CD14-positive monocyte (primary cell): Measurements from ENCODE around the gene ARID3B. TPM values are rescaled to one million over a fixed set of nuclear protein-coding genes. Genes with fewer than 3 reads are reported as not detected.

Experiments
- DNase-seq, 3 donors: peaks; one replicate each; pipeline ENCODE4 v3.0.0-alpha.2; 2011 to 2022
- H2AFZ ChIP-seq: 2 replicates; pipeline ENCODE4 v1.6.0; 2012; ENCODE audit warnings: mild to moderate bottlenecking, low read depth, low read length, inconsistent platforms; ENCODE audit not compliant: insufficient read depth, poor library complexity, severe bottlenecking
- H3K27ac ChIP-seq, 2 donors: 1 replicate in 1 of 2; 2 replicates in 1 of 2; pipeline ENCODE4 v1.5.1; 2012 to 2013; ENCODE audit warnings: low read length in 2 of 2, control low read depth in 1 of 2, inconsistent platforms in 1 of 2, low read depth in 1 of 2, mild to moderate bottlenecking in 1 of 2
- H3K27me3 ChIP-seq, 2 donors: one replicate each; pipeline versions ENCODE4 v1.6.0 to v1.6.1; 2011 to 2013; ENCODE audit warnings: low read length in 2 of 2; ENCODE audit not compliant: control insufficient read depth in 2 of 2, insufficient read depth in 2 of 2
- H3K36me3 ChIP-seq, 2 donors: replicated peaks in 1 of 2; 1 replicate in 1 of 2; 2 replicates in 1 of 2; pipeline versions ENCODE4 v1.5.1 to v1.6.1; 2012 to 2013; ENCODE audit warnings: low read length in 2 of 2, control low read depth in 1 of 2, inconsistent platforms in 1 of 2, mild to moderate bottlenecking in 1 of 2; ENCODE audit not compliant: insufficient read depth in 2 of 2, control insufficient read depth in 1 of 2
- H3K4me1 ChIP-seq, 2 donors: 1 replicate in 1 of 2; 2 replicates in 1 of 2; pipeline versions ENCODE4 v1.5.1 to v1.6.1; 2012 to 2013; ENCODE audit warnings: low read length in 2 of 2, control low read depth in 1 of 2, inconsistent platforms in 1 of 2, mild to moderate bottlenecking in 1 of 2, moderate library complexity in 1 of 2; ENCODE audit not compliant: insufficient read depth in 2 of 2, control insufficient read depth in 1 of 2
- H3K4me2 ChIP-seq: replicated peaks from 2 replicates; pipeline ENCODE3; 2012; ENCODE audit warnings: low read length, moderate library complexity, mild to moderate bottlenecking; ENCODE audit not compliant: poor library complexity, severe bottlenecking; ENCODE audit errors: extremely low read depth
- H3K4me3 ChIP-seq, 3 experiments: fragments of 200-600 bp in 1 of 3; sonication (generic) in 1 of 3; replicated peaks in 1 of 3; 1 replicate in 2 of 3; 2 replicates in 1 of 3; pipeline ENCODE4 v1.5.1; 2011 to 2013; ENCODE audit warnings: low read length in 3 of 3, mild to moderate bottlenecking in 3 of 3, control low read depth in 2 of 3, low read depth in 2 of 3, inconsistent platforms in 1 of 3, moderate library complexity in 1 of 3
- H3K79me2 ChIP-seq: 2 replicates; pipeline ENCODE4 v1.6.0; 2012; ENCODE audit warnings: mild to moderate bottlenecking, control low read depth, inconsistent platforms, low read length, moderate library complexity; ENCODE audit not compliant: insufficient read depth
- H3K9ac ChIP-seq: 2 replicates; pipeline ENCODE4 v1.6.0; 2017; ENCODE audit warnings: low read length, mild to moderate bottlenecking; ENCODE audit not compliant: insufficient read depth, poor library complexity, severe bottlenecking
- H3K9me3 ChIP-seq, 2 donors: replicated peaks in 1 of 2; 1 replicate in 1 of 2; 2 replicates in 1 of 2; pipeline versions ENCODE4 v1.5.1 to v1.6.1; 2012 to 2013; ENCODE audit warnings: low read length in 2 of 2, control low read depth in 1 of 2; ENCODE audit not compliant: control insufficient read depth in 1 of 2, insufficient read depth in 1 of 2
- H4K20me1 ChIP-seq: 2 replicates; pipeline ENCODE4 v1.6.0; 2012; ENCODE audit warnings: mild to moderate bottlenecking, low read length, control low read depth, moderate library complexity; ENCODE audit not compliant: insufficient read depth
- H3K27ac Mint-ChIP-seq, 7 donors: one replicate each; pipeline ENCODE4 v1.8.0; 2020; ENCODE audit warnings: mild to moderate bottlenecking in 7 of 7, mixed read lengths in 7 of 7, moderate library complexity in 6 of 7, inconsistent platforms in 2 of 7
- H3K27me3 Mint-ChIP-seq, 3 donors: one replicate each; pipeline ENCODE4 v1.8.0; 2021 to 2022; ENCODE audit warnings: low read depth in 3 of 3, mild to moderate bottlenecking in 3 of 3, mixed read lengths in 3 of 3, moderate library complexity in 3 of 3, inconsistent platforms in 1 of 3
- H3K36me3 Mint-ChIP-seq, 2 donors: one replicate each; pipeline ENCODE4 v1.8.0; 2020; ENCODE audit warnings: mixed read lengths in 2 of 2, inconsistent platforms in 1 of 2, mild to moderate bottlenecking in 1 of 2
- H3K4me1 Mint-ChIP-seq: one replicate; pipeline ENCODE4 v1.8.0; 2020; ENCODE audit warnings: mild to moderate bottlenecking, mixed read lengths
- H3K4me3 Mint-ChIP-seq, 2 donors: one replicate each; pipeline ENCODE4 v1.8.0; 2020; ENCODE audit warnings: mild to moderate bottlenecking in 2 of 2, mixed read lengths in 2 of 2, moderate library complexity in 1 of 2
- H3K9me3 Mint-ChIP-seq, 7 donors: one replicate each; pipeline ENCODE4 v1.8.0; 2020 to 2022; ENCODE audit warnings: mixed read lengths in 7 of 7, mild to moderate bottlenecking in 6 of 7, moderate library complexity in 6 of 7, inconsistent platforms in 2 of 7
- intact Hi-C, 2 donors: fragments of 100-400 bp; cut with micrococcal nuclease; formaldehyde crosslinking; loops; one replicate each; pipeline versions ENCODE4 v1.15.0 to v1.15.1; 2023
- polyA plus RNA-seq, 3 donors: library from polyadenylated mRNA; depleted of rRNA in 1 of 3; unstranded in 2 of 3; stranded (reverse) in 1 of 3; fragments of 300-500 nt in 2 of 3; fragments of >200 nt in 1 of 3; fragmentation: Illumina TruSeq in 2 of 3; gene quantifications; 1 replicate in 2 of 3; 2 replicates in 1 of 3; pipeline ENCODE4 v1.2.3, GENCODE V29; 2012 to 2021
- TF ChIP-seq, protein P1 (sequence below): fragments of 200-600 bp; IDR thresholded peaks from one replicate; pipeline ENCODE4 v1.8.0; 2022; ENCODE audit warnings: antibody characterized with exemption, mild to moderate bottlenecking

The ARID3B gene
- polyA plus RNA-seq, 3 donors, result 2.3 to 17.4 (median 4.4) TPM

- TF ChIP-seq, protein P1, sequence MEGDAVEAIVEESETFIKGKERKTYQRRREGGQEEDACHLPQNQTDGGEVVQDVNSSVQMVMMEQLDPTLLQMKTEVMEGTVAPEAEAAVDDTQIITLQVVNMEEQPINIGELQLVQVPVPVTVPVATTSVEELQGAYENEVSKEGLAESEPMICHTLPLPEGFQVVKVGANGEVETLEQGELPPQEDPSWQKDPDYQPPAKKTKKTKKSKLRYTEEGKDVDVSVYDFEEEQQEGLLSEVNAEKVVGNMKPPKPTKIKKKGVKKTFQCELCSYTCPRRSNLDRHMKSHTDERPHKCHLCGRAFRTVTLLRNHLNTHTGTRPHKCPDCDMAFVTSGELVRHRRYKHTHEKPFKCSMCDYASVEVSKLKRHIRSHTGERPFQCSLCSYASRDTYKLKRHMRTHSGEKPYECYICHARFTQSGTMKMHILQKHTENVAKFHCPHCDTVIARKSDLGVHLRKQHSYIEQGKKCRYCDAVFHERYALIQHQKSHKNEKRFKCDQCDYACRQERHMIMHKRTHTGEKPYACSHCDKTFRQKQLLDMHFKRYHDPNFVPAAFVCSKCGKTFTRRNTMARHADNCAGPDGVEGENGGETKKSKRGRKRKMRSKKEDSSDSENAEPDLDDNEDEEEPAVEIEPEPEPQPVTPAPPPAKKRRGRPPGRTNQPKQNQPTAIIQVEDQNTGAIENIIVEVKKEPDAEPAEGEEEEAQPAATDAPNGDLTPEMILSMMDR, result no peak
- H3K4me1 Mint-ChIP-seq, result peaks cover 6% of the 10 kb centered on the region
- H4K20me1 ChIP-seq, result peaks cover 34% of the 10 kb centered on the region
- no peak overlapping the region for H3K27ac ChIP-seq
- no peak overlapping the region for H3K4me2 ChIP-seq
- H3K9me3 ChIP-seq, result no peaks in the 10 kb centered on the region
- H3K27me3 ChIP-seq, result no peaks in the 10 kb centered on the region
- H3K27ac Mint-ChIP-seq, result peak overlapping the region in 1 of 7 donors; percentile 9
- no peaks in the 10 kb centered on the region for H3K79me2 ChIP-seq
- no peak overlapping the region for H3K4me3 Mint-ChIP-seq
- H3K9ac ChIP-seq, result no peak overlapping the region
- peaks cover 54 to 65% of the 10 kb centered on the region in 2 donors for H3K36me3 Mint-ChIP-seq
- no peaks in the 10 kb centered on the region for H3K9me3 Mint-ChIP-seq
- H3K4me1 ChIP-seq, result peaks cover 0 to 5% of the 10 kb centered on the region in 2 donors
- no peaks in the 10 kb centered on the region for H3K27me3 Mint-ChIP-seq
- intact Hi-C loops, result no loop called here
- H3K4me3 ChIP-seq, result no peak overlapping the region
- no peak for DNase-seq
- H2AFZ ChIP-seq, result no peak overlapping the region
- peaks cover 24 to 79% of the 10 kb centered on the region in 2 donors for H3K36me3 ChIP-seq
Observed at GRCh38 chr15:74646480-74646879, 105.5 kb downstream of the ARID3B start.

Other genes with a start within 250 kb of the ARID3B start
- not detected for gene CYP11A1, start 173.6 kb upstream of the ARID3B start, polyA plus RNA-seq
- gene SEMA7A, start 107.3 kb upstream of the ARID3B start, polyA plus RNA-seq, result 1 to 10 TPM in 1 of 3 donors, under 1 TPM in 2; 0.04 to 4.8 (median 0.15) TPM
- 100 to 1,000 TPM in 1 of 3 donors, 10 to 100 TPM in 2; 43.4 to 103 (median 95.1) TPM for gene UBL7, start 80.1 kb upstream of the ARID3B start, polyA plus RNA-seq
- gene CLK3, start 74.6 kb downstream of the ARID3B start, polyA plus RNA-seq, result 100 to 1,000 TPM in 1 of 3 donors, 10 to 100 TPM in 2; 27.6 to 354 (median 33.2) TPM
- gene EDC3, start 154.8 kb downstream of the ARID3B start, polyA plus RNA-seq, result 10 to 100 TPM; 10.0 to 14.9 (median 10.5) TPM
- under 1 TPM in 1 of 3 donors, not detected in 2; 0.16 TPM for gene CYP1A1, start 184.3 kb downstream of the ARID3B start, polyA plus RNA-seq
- gene CYP1A2, start 207.6 kb downstream of the ARID3B start, polyA plus RNA-seq, result not detected
- 100 to 1,000 TPM in 2 of 3 donors, 10 to 100 TPM in 1; 79.0 to 426 (median 106) TPM for gene CSK, start 240.9 kb downstream of the ARID3B start, polyA plus RNA-seq